Measurements from ENCODE around the gene PHPT1. TPM values are rescaled to one million over a fixed set of nuclear protein-coding genes. Genes with fewer than 3 reads are reported as not detected.

Gene PHPT1
- total RNA-seq, 5 donors from 2014 or later (not counting 1 experiment from before 2014, with no cell fraction given): 23.3 to 56.8 (median 43.5) TPM

GRCh38 chr9:136890661-136891060, 41.5 kb downstream of the PHPT1 start:
- H3K36me3 Mint-ChIP-seq: peaks cover 8% of the 10 kb centered on the region
- POLR2A ChIA-PET: no interaction called here
- H3K9me3 ChIP-seq: no peaks in the 10 kb centered on the region
- H3K4me3 Mint-ChIP-seq: no peak overlapping the region
- H3K27me3 Mint-ChIP-seq: no peaks in the 10 kb centered on the region
- DNase-seq: no peak
- 93% methylated on average over 13 of the region's 13 CpGs for WGBS (ENCODE audit: insufficient coverage)
- CTCF ChIA-PET: no interaction called here
- no peak overlapping the region for H3K27ac ChIP-seq (ENCODE audit: low read length)
- H3K27ac Mint-ChIP-seq: no peak overlapping the region
- peaks cover 3 to 33% of the 10 kb centered on the region in 2 experiments for H3K4me1 ChIP-seq (ENCODE audit: control insufficient read depth in 1 of 2, extremely low read depth in 1 of 2, insufficient read depth in 2 of 2, low read length in 2 of 2)
- H3K36me3 ChIP-seq (ENCODE audit: control insufficient read depth in 2 of 2, extremely low read depth in 1 of 2, insufficient read depth in 1 of 2, low read length in 1 of 2): peaks cover 0 to 21% of the 10 kb centered on the region in 2 donors
- ATAC-seq (replicated peaks in 1 of 4): no peak
- no peaks in the 10 kb centered on the region for H3K27me3 ChIP-seq (replicated peaks in 1 of 2; ENCODE audit: control insufficient read depth in 2 of 2, extremely low read depth in 1 of 2, insufficient read depth in 2 of 2, low read length in 1 of 2)
- H3K9me3 Mint-ChIP-seq: no peaks in the 10 kb centered on the region
- H3K4me1 Mint-ChIP-seq: peaks cover 12 to 42% (median 38%) of the 10 kb centered on the region in 3 donors
- H3K4me3 ChIP-seq (ENCODE audit: control insufficient read depth in 1 of 2, extremely low read depth in 1 of 2, low read length in 1 of 2): no peak overlapping the region

DNA sequence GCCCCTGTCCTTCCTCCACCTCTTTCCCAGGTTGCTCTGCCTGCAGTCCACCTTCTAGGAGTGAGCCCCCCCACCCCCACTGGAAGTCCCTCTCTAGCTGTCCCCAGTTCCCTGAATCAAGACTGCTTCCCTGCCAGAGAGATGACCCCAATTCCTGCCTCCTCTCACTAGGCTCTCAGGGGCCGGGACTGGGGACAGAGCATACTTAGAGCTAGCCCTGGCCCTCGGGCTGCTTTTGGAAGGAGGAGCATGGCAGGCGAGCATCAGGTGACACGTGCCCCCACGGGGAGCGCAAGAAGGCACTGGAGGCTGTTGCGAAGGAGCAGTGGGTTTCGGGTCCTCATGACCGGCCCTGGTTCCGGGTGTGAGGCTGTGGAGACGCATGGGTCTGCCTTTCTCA, 46.8 kb downstream of the PHPT1 start:
- 86% methylated on average over 10 of the region's 11 CpGs for WGBS (ENCODE audit: insufficient coverage)
- H3K27ac Mint-ChIP-seq: no peak overlapping the region
- H3K4me3 ChIP-seq (ENCODE audit: control insufficient read depth in 1 of 2, extremely low read depth in 1 of 2, low read length in 1 of 2): no peak overlapping the region
- H3K27ac ChIP-seq (ENCODE audit: low read length): no peak overlapping the region
- peaks cover 0 to 23% of the 10 kb centered on the region in 2 experiments for H3K4me1 ChIP-seq (ENCODE audit: control insufficient read depth in 1 of 2, extremely low read depth in 1 of 2, insufficient read depth in 2 of 2, low read length in 2 of 2)
- CTCF ChIA-PET: no interaction called here
- no peak overlapping the region for H3K4me3 Mint-ChIP-seq
- ATAC-seq (replicated peaks in 1 of 4) (no peak), DNase-seq (no peak)
- peaks cover 0 to 45% of the 10 kb centered on the region in 2 donors for H3K36me3 ChIP-seq (ENCODE audit: control insufficient read depth in 2 of 2, extremely low read depth in 1 of 2, insufficient read depth in 1 of 2, low read length in 1 of 2)
- no peaks in the 10 kb centered on the region for H3K9me3 Mint-ChIP-seq
- POLR2A ChIA-PET: interaction anchor here in 1 of 2 donors (0.5 kb wide), 1 partner anchor 213 kb away, joined by 3 read pairs; no protein-coding TSS in a partner anchor
- H3K27me3 Mint-ChIP-seq: no peaks in the 10 kb centered on the region
- H3K27me3 ChIP-seq (replicated peaks in 1 of 2; ENCODE audit: control insufficient read depth in 2 of 2, extremely low read depth in 1 of 2, insufficient read depth in 2 of 2, low read length in 1 of 2): no peaks in the 10 kb centered on the region
- H3K36me3 Mint-ChIP-seq: peaks cover 18% of the 10 kb centered on the region
- peaks cover 17 to 33% (median 25%) of the 10 kb centered on the region in 3 donors for H3K4me1 Mint-ChIP-seq
- H3K9me3 ChIP-seq: no peaks in the 10 kb centered on the region

- POLR2A ChIA-PET: no interaction called here
- peaks cover 18 to 46% of the 10 kb centered on the region in 2 experiments for H3K4me1 ChIP-seq (ENCODE audit: control insufficient read depth in 1 of 2, extremely low read depth in 1 of 2, insufficient read depth in 2 of 2, low read length in 2 of 2)
Observed at GRCh38 chr9:136898483-136899100, 49.4 kb downstream of the PHPT1 start.

GRCh38 chr9:136899196-136899595, 50.0 kb downstream of the PHPT1 start:
- Mint-ChIP-seq H3K27ac (peak overlapping the region; percentile 66 to 69), H3K4me1 (peaks cover 41 to 51% (median 46%) of the 10 kb centered on the region in 3 donors), H3K9me3 (no peaks in the 10 kb centered on the region), H3K36me3 (peaks cover 17% of the 10 kb centered on the region), H3K27me3 (no peaks in the 10 kb centered on the region), H3K4me3 (no peak overlapping the region)
- Histone ChIP-seq H3K27me3 (replicated peaks in 1 of 2; ENCODE audit: control insufficient read depth in 2 of 2, extremely low read depth in 1 of 2, insufficient read depth in 2 of 2, low read length in 1 of 2) (no peaks in the 10 kb centered on the region), H3K27ac (ENCODE audit: low read length) (no peak overlapping the region), H3K4me1 (ENCODE audit: control insufficient read depth in 1 of 2, extremely low read depth in 1 of 2, insufficient read depth in 2 of 2, low read length in 2 of 2) (peaks cover 18 to 52% of the 10 kb centered on the region in 2 experiments), H3K9me3 (no peaks in the 10 kb centered on the region), H3K4me3 (ENCODE audit: control insufficient read depth in 1 of 2, extremely low read depth in 1 of 2, low read length in 1 of 2) (no peak overlapping the region), H3K36me3 (ENCODE audit: control insufficient read depth in 2 of 2, extremely low read depth in 1 of 2, insufficient read depth in 1 of 2, low read length in 1 of 2) (peaks cover 0 to 38% of the 10 kb centered on the region in 2 donors)
- DNase-seq (no peak), ATAC-seq (replicated peaks in 1 of 4) (no peak)
- WGBS (ENCODE audit: insufficient coverage): over 99% methylated on average over 8 of the region's 9 CpGs
- POLR2A ChIA-PET: no interaction called here
- CTCF ChIA-PET: no interaction called here

More at GRCh38 chr9:136898483-136899100, 49.4 kb downstream of the PHPT1 start:
- no peak overlapping the region for H3K4me3 ChIP-seq (ENCODE audit: control insufficient read depth in 1 of 2, extremely low read depth in 1 of 2, low read length in 1 of 2)
- no peaks in the 10 kb centered on the region for H3K9me3 ChIP-seq
- no peak for ATAC-seq (replicated peaks in 1 of 4)
- no peak overlapping the region for H3K4me3 Mint-ChIP-seq
- peaks cover 0 to 39% of the 10 kb centered on the region in 2 donors for H3K36me3 ChIP-seq (ENCODE audit: control insufficient read depth in 2 of 2, extremely low read depth in 1 of 2, insufficient read depth in 1 of 2, low read length in 1 of 2)
- no peaks in the 10 kb centered on the region for H3K27me3 Mint-ChIP-seq
- peak overlapping the region in 1 of 2 donors; percentile 49 for H3K27ac Mint-ChIP-seq
- peaks cover 18% of the 10 kb centered on the region for H3K36me3 Mint-ChIP-seq
- H3K27me3 ChIP-seq (replicated peaks in 1 of 2; ENCODE audit: control insufficient read depth in 2 of 2, extremely low read depth in 1 of 2, insufficient read depth in 2 of 2, low read length in 1 of 2): no peaks in the 10 kb centered on the region
- WGBS (ENCODE audit: insufficient coverage): 98% methylated on average over 18 of the region's 21 CpGs
- H3K4me1 Mint-ChIP-seq: peaks cover 40 to 49% (median 44%) of the 10 kb centered on the region in 3 donors
- DNase-seq: no peak
- CTCF ChIA-PET: no interaction called here
- H3K27ac ChIP-seq (ENCODE audit: low read length): no peak overlapping the region
- no peaks in the 10 kb centered on the region for H3K9me3 Mint-ChIP-seq

GRCh38 chr9:136900556-136900955, 51.3 kb downstream of the PHPT1 start:
- Histone ChIP-seq H3K9me3 (no peaks in the 10 kb centered on the region), H3K4me1 (ENCODE audit: control insufficient read depth in 1 of 2, extremely low read depth in 1 of 2, insufficient read depth in 2 of 2, low read length in 2 of 2) (peaks cover 18 to 56% of the 10 kb centered on the region in 2 experiments), H3K4me3 (ENCODE audit: control insufficient read depth in 1 of 2, extremely low read depth in 1 of 2, low read length in 1 of 2) (no peak overlapping the region), H3K36me3 (ENCODE audit: control insufficient read depth in 2 of 2, extremely low read depth in 1 of 2, insufficient read depth in 1 of 2, low read length in 1 of 2) (peaks cover 0 to 31% of the 10 kb centered on the region in 2 donors), H3K27me3 (replicated peaks in 1 of 2; ENCODE audit: control insufficient read depth in 2 of 2, extremely low read depth in 1 of 2, insufficient read depth in 2 of 2, low read length in 1 of 2) (no peaks in the 10 kb centered on the region), H3K27ac (ENCODE audit: low read length) (peak overlapping the region; percentile 95)
- no peaks in the 10 kb centered on the region for H3K9me3 Mint-ChIP-seq
- 88% methylated on average over 10 of the region's 10 CpGs for WGBS (ENCODE audit: insufficient coverage)
- peaks cover 14% of the 10 kb centered on the region for H3K36me3 Mint-ChIP-seq
- H3K4me3 Mint-ChIP-seq: no peak overlapping the region
- H3K27ac Mint-ChIP-seq: peak overlapping the region; percentile 47 to 97
- DNase-seq: no peak
- POLR2A ChIA-PET: no interaction called here
- ATAC-seq (replicated peaks in 1 of 4): no peak
- H3K27me3 Mint-ChIP-seq: no peaks in the 10 kb centered on the region
- CTCF ChIA-PET: interaction anchor here in 1 of 2 donors (0.6 kb wide), 1 partner anchor 25 kb away, joined by 5 read pairs; no protein-coding TSS in a partner anchor
- peaks cover 35 to 48% (median 39%) of the 10 kb centered on the region in 3 donors for H3K4me1 Mint-ChIP-seq

Other genes starting within 250 kb of the PHPT1 start
- 1 to 10 TPM in 3 of 5 donors, under 1 TPM in 2; 0.43 to 1.9 (median 1.1) TPM for gene EGFL7, start 186.5 kb upstream of the PHPT1 start, total RNA-seq
- 10 to 100 TPM in 4 of 5 donors, 1 to 10 TPM in 1; 6.5 to 13.0 (median 12.1) TPM for gene AGPAT2, start 162.0 kb upstream of the PHPT1 start, total RNA-seq
- 1 to 10 TPM in 1 of 5 donors, under 1 TPM in 4; 0.25 to 2.1 (median 0.77) TPM for gene DIPK1B, start 136.8 kb upstream of the PHPT1 start, total RNA-seq
- 1 to 10 TPM; 1.3 to 2.8 (median 2.2) TPM for gene LCN10, start 106.5 kb upstream of the PHPT1 start, total RNA-seq
- gene LCN6, start 100.9 kb upstream of the PHPT1 start, total RNA-seq: not detected
- under 1 TPM in 1 of 5 donors, not detected in 4; 0.16 TPM for gene LCN8, start 91.2 kb upstream of the PHPT1 start, total RNA-seq
- not detected for gene LCN15, start 84.9 kb upstream of the PHPT1 start, total RNA-seq
- gene TMEM141, start 58.1 kb upstream of the PHPT1 start, total RNA-seq: 10 to 100 TPM; 24.4 to 53.5 (median 45.8) TPM
- 1 to 10 TPM; 1.9 to 2.9 (median 2.3) TPM for gene CCDC183, start 53.1 kb upstream of the PHPT1 start, total RNA-seq
- gene RABL6, start 41.5 kb upstream of the PHPT1 start, total RNA-seq: 10 to 100 TPM; 60.5 to 86.7 (median 82.8) TPM
- 1 to 10 TPM; 2.1 to 7.5 (median 5.1) TPM for gene AJM1, start 6.9 kb upstream of the PHPT1 start, total RNA-seq
- 10 to 100 TPM in 1 of 5 donors, 1 to 10 TPM in 4; 3.0 to 10.7 (median 7.1) TPM for gene MAMDC4, start 2.9 kb downstream of the PHPT1 start, total RNA-seq
- gene EDF1, start 16.9 kb downstream of the PHPT1 start, total RNA-seq: 100 to 1,000 TPM; 236 to 314 (median 297) TPM
- 10 to 100 TPM; 20.9 to 38.7 (median 33.7) TPM for gene TRAF2, start 37.1 kb downstream of the PHPT1 start, total RNA-seq
- 100 to 1,000 TPM in 3 of 5 donors, 10 to 100 TPM in 2; 60.9 to 161 (median 145) TPM for gene FBXW5, start 95.3 kb downstream of the PHPT1 start, total RNA-seq
- gene C8G, start 95.8 kb downstream of the PHPT1 start, total RNA-seq: 1 to 10 TPM; 1.7 to 3.8 (median 3.2) TPM
- gene LCN12, start 102.9 kb downstream of the PHPT1 start, total RNA-seq: 1 to 10 TPM; 1.1 to 3.3 (median 2.2) TPM
- 10 to 100 TPM in 4 of 5 donors, 1 to 10 TPM in 1; 9.6 to 56.6 (median 26.4) TPM for gene PTGDS, start 128.1 kb downstream of the PHPT1 start, total RNA-seq
- gene LCNL1, start 133.6 kb downstream of the PHPT1 start, total RNA-seq: 1 to 10 TPM in 3 of 5 donors, under 1 TPM in 2; 0.29 to 2.2 (median 1.3) TPM
- gene PAXX, start 143.0 kb downstream of the PHPT1 start, total RNA-seq: 100 to 1,000 TPM in 4 of 5 donors, 10 to 100 TPM in 1; 81.3 to 173 (median 127) TPM
- gene CLIC3, start 147.2 kb downstream of the PHPT1 start, total RNA-seq: 10 to 100 TPM in 2 of 5 donors, 1 to 10 TPM in 3; 5.4 to 24.7 (median 8.0) TPM
- gene ABCA2, start 178.8 kb downstream of the PHPT1 start, total RNA-seq: 100 to 1,000 TPM in 3 of 5 donors, 10 to 100 TPM in 2; 58.6 to 138 (median 121) TPM
- gene FUT7, start 182.7 kb downstream of the PHPT1 start, total RNA-seq: 1 to 10 TPM; 1.1 to 7.7 (median 5.1) TPM
- 10 to 100 TPM; 32.4 to 76.7 (median 57.0) TPM for gene NPDC1, start 196.8 kb downstream of the PHPT1 start, total RNA-seq
- gene ENTPD2, start 204.7 kb downstream of the PHPT1 start, total RNA-seq: under 1 TPM in 1 of 5 donors, not detected in 4; 0.32 TPM
- gene SAPCD2, start 221.1 kb downstream of the PHPT1 start, total RNA-seq: 1 to 10 TPM in 1 of 5 donors, under 1 TPM in 4; 0.33 to 1.0 (median 0.83) TPM
- 10 to 100 TPM; 11.3 to 32.8 (median 19.3) TPM for gene UAP1L1, start 228.1 kb downstream of the PHPT1 start, total RNA-seq
- 10 to 100 TPM; 62.0 to 91.5 (median 84.8) TPM for gene MAN1B1, start 237.6 kb downstream of the PHPT1 start, total RNA-seq